Measurements from ENCODE around the gene TGIF2. TPM values are rescaled to one million over a fixed set of nuclear protein-coding genes. Genes with fewer than 3 reads are reported as not detected.

TGIF2 gene
- total and polyA plus RNA-seq, 2 of the 8 experiments (the other 6 are each of a cell fraction or from before 2014, with no cell fraction given): 49.7 to 76.7 TPM

GRCh38 chr20:36528875-36529417 lies 44.5 kb upstream of the TGIF2 start:
- no peak overlapping the region for H3K4me3 ChIP-seq (ENCODE audit: extremely low read depth in 1 of 4, insufficient read depth in 2 of 4, low read depth in 3 of 4, low read length in 4 of 4)
- peaks cover 6 to 29% (median 18%) of the 10 kb centered on the region in 4 experiments for H3K36me3 ChIP-seq (ENCODE audit: control insufficient read depth in 2 of 4, insufficient read depth in 4 of 4, low read length in 3 of 4)
- H3K27ac ChIP-seq (ENCODE audit: low read depth, low read length): no peak overlapping the region
- no peak overlapping the region for H3K56ac ChIP-seq (replicated peaks; ENCODE audit: insufficient read length, low read depth, low read length)
- no peak overlapping the region for H2BK20ac ChIP-seq (ENCODE audit: low read length)
- no peak overlapping the region for H3K23ac ChIP-seq (ENCODE audit: insufficient read length)
- H4K20me1 ChIP-seq (replicated peaks in 1 of 2; ENCODE audit: control insufficient read depth in 1 of 2, insufficient read depth in 2 of 2, low read length in 2 of 2): peaks cover 8 to 14% of the 10 kb centered on the region in 2 experiments
- H2BK5ac ChIP-seq (ENCODE audit: low read depth, low read length): no peak overlapping the region
- no peak overlapping the region for H2BK12ac ChIP-seq (ENCODE audit: low read depth, low read length)
- FAIRE-seq: no peak
- CTCF ChIA-PET (ENCODE audit: partially characterized antibody): interaction anchor here (0.7 to 2.6 kb wide), 5 partner anchors 13 to 129 kb away, joined by 3 to 16 read pairs (median 5); partner anchors contain the start of gene MYL9
- no peaks in the 10 kb centered on the region for H3K27me3 ChIP-seq (replicated peaks in 1 of 4; ENCODE audit: control insufficient read depth in 3 of 4, extremely low read depth in 1 of 4, insufficient read depth in 3 of 4, low read length in 3 of 4)
- H3K4me2 ChIP-seq (ENCODE audit: insufficient read depth in 1 of 2, low read depth in 2 of 2, low read length in 2 of 2): no peak overlapping the region
- no peaks in the 10 kb centered on the region for H3K23me2 ChIP-seq (ENCODE audit: low read depth, low read length)
- no peak overlapping the region for H4K5ac ChIP-seq (ENCODE audit: insufficient read length, low read depth, low read length)
- H3K4ac ChIP-seq (replicated peaks; ENCODE audit: insufficient read length, low read depth, low read length): no peak overlapping the region
- H2BK120ac ChIP-seq (replicated peaks; ENCODE audit: low read depth, low read length): no peak overlapping the region
- no peaks in the 10 kb centered on the region for H3K4me1 ChIP-seq (replicated peaks in 1 of 4; ENCODE audit: control insufficient read depth in 3 of 4, insufficient read depth in 4 of 4, low read length in 3 of 4)
- no peak overlapping the region for H2AK5ac ChIP-seq (ENCODE audit: low read depth, low read length)
- H3K9ac ChIP-seq (replicated peaks in 1 of 4; ENCODE audit: extremely low read depth in 1 of 4, low read depth in 3 of 4, low read length in 3 of 4): no peak overlapping the region
- no peak overlapping the region for H3K14ac ChIP-seq (ENCODE audit: insufficient read length)
- H3K9me3 ChIP-seq (ENCODE audit: insufficient read depth in 2 of 2, low read depth in 1 of 2, low read length in 1 of 2): no peaks in the 10 kb centered on the region
- 89% methylated on average over 11 of the region's 14 CpGs; no CpG with 5 or more reads in 1 of the 2 experiments for WGBS, 2 experiments (ENCODE audit: extremely low coverage in 1 of 2, insufficient coverage in 1 of 2, insufficient read length in 1 of 2, insufficient replicate concordance in 2 of 2, low coverage in 1 of 2, low lambda C conversion rate in 2 of 2, missing lambda C conversion rate in 1 of 2)
- no peak overlapping the region for H2AFZ ChIP-seq (ENCODE audit: low read length)
- H4K8ac ChIP-seq (ENCODE audit: extremely low read depth, insufficient read depth, low read length): no peak overlapping the region
- POLR2A ChIA-PET (ENCODE audit: partially characterized antibody): interaction anchor here (1.1 to 1.2 kb wide), 2 partner anchors 12 to 21 kb away, joined by 3 to 4 read pairs; no protein-coding TSS in a partner anchor
- H3K18ac ChIP-seq (ENCODE audit: extremely low read depth, low read length): no peak overlapping the region
- no peaks in the 10 kb centered on the region for H3K79me2 ChIP-seq (ENCODE audit: control insufficient read depth in 1 of 2, insufficient read depth in 2 of 2, low read length in 2 of 2)
- no peak overlapping the region for H4K91ac ChIP-seq (replicated peaks; ENCODE audit: insufficient read length, low read length)
- no peaks in the 10 kb centered on the region; the same call in 1 of the 2 replicates for H3K79me1 ChIP-seq (ENCODE audit: low read depth, low read length)
- no peak overlapping the region for H2BK15ac ChIP-seq (ENCODE audit: low read length)
- DNase-seq (ENCODE audit: low read depth in 1 of 2, low spot score in 2 of 2): no peak
- TF ChIP-seq SAP30 (IDR thresholded peaks at IDR 0.05; ENCODE audit: insufficient read depth, insufficient replicate concordance, low read length) (no peak), POLR2AphosphoS5 (IDR thresholded peaks at IDR 0.05; ENCODE audit: low read depth, low read length) (no peak), HDAC2 (IDR thresholded peaks at IDR 0.05; ENCODE audit: borderline replicate concordance in 1 of 2, low read depth in 2 of 2, low read length in 2 of 2) (no peak)
